Esophagus muscularis mucosa (tissue), 2 donors: ENCODE data around the gene WDR59.

ENCODE experiments used
- EP300 ChIP-seq: sonication (generic); formaldehyde crosslinking; IDR thresholded peaks from one replicate; pipeline ENCODE4 v1.6.1; 2017; ENCODE audit warnings: antibody characterized with exemption
- POLR2A ChIP-seq: fragments of 450-650 bp; IDR thresholded peaks from one replicate; pipeline ENCODE4 v1.6.1; 2017; ENCODE audit warnings: antibody characterized with exemption, moderate library complexity, mild to moderate bottlenecking, low read depth

DNA sequence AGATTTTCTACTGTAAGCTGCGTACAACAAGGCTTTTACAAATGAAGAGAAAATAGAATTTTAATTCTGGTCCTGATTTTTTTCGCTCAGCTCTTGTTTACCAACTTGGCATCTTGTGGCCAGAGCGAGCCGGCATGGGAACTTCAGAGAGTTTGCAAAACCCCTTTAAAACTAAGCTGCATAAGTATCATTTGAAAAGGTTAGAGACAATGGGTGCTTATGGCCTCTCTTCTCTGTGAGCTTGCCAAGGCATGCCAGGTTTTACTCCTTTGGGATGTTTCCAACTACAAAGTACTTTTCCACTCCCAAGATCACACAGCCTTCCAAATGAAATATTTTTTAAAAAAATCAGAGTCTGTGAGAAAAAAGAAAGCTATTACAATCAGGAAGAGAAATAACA is 147.9 kb downstream of the WDR59 start:
- TF ChIP-seq POLR2A (no peak), EP300 (no peak)
